Activated CD8-positive, alpha-beta memory T cell treated with anti-CD3 and anti-CD28 coated beads, Interleukin-2, amount 50 U/mL, for 4 hours (primary cell): ENCODE results near the gene SNRNP27.

Experiments
- DNase-seq: peaks from one replicate; pipeline ENCODE4 v3.0.0-alpha.2; 2020

SNRNP27 gene

DNA sequence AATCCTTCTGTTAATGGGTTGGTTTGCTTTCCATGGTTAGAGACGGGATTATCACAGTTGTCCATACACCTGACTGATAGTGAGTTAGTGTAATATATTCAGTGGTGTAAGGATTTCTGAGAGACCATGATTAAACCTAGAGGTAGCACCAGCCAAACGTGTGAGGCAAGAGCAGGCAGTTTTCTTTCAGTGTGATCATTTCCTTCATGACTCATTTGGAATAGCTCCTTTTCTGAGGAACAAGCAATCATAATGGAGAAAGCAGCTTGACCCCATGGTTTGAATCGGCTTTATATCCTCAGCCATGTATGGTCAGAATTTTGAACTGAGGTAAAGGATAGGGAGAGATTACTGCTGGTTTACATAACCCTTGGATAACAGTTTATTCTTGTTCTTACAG, 24.1 kb downstream of the SNRNP27 start:
- DNase-seq = no peak

DNA sequence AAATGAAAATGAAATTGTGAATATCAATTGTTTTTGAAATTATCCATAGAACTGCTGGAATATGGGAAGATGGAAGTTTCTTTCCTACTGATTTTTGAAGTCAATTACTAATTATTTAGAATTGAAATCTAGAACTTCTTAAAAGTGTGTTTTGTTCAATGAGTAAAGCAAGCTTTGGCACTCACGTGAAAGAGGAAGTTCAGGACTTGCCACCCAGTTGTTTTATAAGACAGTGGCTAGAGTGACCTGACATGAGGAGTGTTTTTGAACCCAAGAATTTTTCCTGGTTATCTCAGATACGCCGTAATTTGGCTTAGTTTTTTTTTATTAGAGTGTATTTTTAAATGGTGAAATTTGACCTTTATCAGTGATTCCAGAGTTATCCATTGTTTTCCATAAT, 24.6 kb downstream of the SNRNP27 start:
- DNase-seq = no peak

DNA sequence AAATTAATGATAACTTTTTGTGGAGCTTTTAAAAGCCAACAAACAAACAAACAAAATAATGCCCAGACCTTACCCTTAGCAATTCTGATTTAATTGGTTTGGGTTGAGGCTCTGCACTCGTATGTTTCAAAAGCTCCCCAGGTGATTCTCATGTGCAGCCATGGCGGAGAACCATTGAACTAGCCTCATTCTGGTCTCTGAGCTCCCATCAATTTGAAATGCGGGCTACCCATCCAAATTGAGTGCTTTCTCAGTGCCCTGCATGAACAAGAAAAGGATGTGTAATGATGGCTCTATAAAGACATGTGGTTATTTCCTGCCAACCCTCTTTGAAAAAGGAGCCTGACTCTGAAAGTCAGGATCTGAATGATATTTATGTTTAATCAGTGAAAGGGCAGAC, 29.4 kb downstream of the SNRNP27 start:
- DNase-seq = no peak

DNA sequence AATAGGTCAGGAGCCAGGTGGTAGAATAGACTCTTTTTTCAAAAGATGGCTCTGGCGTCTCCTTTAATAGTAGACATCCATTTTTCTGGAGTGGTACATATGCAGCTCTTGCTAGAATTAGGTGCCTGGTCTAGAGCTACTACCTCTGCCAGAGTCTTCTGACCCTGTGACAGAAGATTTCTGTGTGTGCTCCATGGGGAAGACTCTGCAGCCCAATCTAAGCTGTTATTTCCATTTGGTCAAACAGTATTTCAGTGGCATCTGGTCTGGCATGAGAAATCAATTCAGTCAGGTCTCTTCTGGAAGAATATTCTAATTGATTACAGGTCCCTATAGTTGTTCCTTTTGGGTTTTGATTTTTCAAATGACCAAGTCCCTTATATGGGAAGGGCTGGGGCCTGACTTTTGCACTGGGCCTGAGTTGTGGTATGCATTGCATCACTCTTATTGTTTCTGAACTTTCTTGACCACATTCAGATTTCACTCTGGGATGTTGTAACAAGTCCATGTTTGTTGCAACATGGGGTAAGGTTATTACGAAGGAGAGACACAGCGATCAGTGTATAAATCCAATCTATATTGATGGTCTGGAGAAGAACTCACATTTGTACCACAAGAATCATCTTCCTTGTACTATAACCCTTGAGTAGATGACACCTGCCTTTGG, 33.2 kb downstream of the SNRNP27 start:
- DNase-seq = no peak

DNA sequence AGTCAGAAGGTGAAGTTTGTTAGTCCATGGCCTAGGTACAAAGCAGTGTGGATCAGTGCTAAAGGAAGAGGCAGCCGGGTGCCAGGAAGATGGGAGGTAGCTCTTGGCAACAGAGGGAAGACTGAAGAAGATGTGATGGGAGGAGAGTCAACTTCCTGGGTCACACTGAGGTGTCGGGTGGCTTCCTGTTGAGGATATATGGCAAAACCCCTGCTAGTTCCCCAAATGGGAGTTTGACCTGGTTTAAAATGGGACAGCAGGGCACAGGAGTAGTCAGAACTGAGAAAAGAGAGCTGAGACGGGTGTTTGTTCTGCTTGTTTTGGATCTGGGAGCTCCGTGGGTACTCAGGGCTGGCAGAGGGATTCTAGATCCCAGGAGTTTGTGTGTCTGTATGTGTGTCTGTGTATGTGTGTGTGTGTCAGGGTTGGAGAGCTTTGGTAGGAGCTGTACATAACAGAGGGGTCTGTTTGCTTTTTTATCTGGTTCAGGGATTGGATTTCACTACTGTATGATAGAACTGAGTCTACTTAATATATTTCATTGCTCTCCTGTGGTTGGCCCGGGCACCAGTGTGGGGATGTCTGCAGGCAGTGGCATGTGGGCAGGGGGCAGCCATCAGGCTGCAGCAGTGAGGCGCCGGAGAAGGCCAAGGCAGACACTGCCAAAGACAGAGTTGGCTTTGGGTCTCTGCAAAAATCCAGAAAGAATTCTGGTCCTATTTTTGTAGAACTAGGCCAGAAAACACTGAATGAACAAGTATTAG, 38.3 kb downstream of the SNRNP27 start:
- DNase-seq = no peak

DNA sequence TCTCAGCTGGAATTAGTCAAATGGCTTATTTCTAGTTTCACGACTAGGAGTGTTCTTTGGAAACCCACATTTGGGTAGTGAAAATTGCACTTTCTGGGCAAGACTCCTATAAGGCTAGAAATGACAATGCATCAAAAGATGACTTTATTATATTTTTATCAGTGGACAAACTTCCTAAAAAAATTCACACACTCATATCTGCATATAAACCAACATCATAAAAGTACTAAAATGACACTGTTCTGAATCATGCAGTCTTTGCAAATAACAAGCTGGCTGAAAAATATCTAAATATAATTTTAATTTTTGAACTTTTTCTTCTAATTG, 38.8 kb downstream of the SNRNP27 start:
- DNase-seq = no peak

DNA sequence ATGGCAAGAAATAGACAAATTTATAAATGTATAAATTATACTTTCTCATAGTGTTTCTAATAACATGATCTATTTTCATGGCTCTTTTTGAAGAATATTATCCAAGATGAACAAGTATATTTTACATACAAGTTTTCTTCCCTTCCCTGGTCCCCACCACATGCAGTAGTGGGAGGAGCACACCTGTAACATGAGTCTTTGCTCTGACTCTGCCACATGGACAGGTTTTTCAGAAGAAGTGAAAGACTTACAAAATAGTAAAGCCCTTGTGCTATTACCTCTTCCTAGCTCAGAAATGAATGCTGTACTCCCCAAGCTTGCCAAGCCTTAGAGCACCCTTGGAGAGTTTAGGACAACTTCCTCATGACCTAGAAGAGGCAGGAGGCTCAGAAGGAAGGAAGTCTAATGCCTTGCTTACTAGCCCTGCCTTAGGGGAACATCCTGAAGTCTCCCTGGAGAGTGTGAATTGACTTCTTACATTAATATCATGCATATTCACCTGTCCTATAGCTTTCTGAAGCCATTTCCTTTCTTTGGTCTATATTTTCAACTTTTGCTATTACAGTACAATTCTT, 39.6 kb downstream of the SNRNP27 start:
- no peak for DNase-seq

DNA sequence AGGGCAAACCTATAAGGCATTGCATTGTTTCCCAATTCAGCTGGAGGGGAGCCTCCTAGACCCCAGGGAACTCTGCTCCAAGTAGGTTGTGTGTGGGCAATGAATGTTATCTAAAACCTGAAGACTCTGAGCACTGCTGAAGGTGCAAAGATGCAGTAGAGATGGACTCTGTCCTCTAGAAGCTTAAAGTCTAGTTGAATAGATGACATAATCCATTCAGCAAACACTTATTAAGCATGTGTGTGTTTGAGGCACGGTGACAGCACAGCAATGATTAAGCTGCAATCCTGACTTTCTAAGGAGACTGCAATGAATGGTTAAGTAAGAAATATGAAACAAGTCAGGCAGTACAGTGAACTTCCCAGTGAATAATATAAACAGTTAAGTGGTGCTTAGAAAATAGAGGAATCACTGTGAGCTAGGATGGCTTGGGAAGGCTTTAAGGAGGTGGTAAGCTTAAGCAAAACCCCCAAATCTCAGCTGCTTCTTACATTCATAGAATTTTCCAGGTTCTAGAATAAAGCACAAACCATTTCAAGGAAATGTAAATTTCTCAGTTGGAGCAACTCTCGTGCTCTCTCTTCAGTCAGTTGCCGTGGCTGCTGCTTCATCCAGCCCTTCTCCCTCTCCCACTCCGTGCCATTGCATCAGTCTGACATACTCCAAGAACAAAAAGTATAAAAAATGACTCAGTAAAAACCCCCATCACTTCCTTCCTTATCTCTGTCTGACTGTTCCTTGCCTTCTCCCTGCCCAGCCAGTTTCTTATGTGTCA, 40.3 kb downstream of the SNRNP27 start:
- DNase-seq = no peak

DNA sequence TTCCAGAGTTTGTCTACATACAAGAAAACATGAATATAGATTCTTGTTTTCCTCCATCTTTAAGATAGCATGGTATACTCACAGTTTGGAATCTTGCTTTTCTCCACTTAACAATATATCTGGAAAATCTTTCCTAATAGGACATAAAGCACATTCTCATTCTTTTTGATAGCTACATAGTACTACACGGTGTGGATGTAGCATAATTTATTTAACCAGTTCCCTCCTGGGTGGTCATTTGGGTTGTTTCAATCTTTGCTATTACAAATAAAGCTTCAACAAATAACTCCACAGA, 40.8 kb downstream of the SNRNP27 start:
- no peak for DNase-seq

DNA sequence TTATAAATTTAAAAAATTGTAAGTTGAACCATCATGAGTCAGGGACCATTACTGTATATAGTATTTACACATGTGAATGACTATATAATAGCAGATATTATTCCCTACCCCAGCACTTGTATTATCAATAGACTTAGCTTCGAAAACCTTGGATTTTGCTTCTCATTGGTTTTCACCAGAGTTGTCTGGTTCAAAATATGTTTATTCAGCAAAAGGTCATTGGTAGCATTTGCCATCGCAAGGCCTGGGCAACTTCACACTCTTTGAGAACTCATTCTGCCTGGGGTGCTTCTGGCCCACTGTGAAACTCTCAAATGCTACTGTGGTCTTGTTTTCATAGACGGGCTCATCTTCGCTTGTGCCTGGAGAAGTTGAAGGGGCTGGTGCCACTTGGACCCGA, 41.3 kb downstream of the SNRNP27 start:
- DNase-seq = no peak

DNA sequence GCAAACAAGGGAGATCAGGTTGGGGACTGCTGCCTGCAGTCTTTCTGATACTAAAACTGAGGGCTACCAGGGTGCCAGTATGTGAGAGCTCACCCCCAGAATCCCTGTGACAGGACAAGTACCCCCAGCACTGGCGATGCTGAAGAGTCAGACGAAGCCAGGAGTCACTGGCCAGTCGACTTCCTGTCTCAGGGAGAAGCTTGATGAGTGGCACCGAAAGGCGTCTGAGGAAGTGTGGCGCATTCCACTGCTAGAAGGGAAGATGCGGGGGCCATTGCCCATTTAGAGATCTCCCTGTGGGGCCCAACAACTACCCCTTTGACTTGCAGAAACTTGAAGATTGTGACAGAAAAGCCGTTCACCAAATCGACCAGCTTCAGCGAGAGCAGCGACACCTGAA, 43.1 kb downstream of the SNRNP27 start:
- no peak for DNase-seq

DNA sequence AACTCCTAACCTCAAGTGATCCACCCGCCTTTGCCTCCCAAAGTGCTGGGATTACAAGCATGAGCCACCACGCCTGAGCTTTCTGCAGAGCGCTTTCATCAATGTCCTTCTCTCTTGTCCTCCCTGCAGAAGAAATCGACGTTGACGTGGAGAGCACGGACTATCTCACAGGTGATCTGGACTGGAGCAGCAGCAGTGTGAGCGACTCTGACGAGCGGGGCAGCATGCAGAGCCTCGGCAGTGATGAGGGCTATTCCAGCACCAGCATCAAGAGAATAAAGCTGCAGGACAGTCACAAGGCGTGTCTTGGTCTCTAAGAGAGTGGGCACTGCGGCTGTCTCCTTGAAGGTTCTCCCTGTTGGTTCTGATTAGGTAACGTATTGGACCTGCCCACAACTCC, 44.2 kb downstream of the SNRNP27 start:
- no peak for DNase-seq

DNA sequence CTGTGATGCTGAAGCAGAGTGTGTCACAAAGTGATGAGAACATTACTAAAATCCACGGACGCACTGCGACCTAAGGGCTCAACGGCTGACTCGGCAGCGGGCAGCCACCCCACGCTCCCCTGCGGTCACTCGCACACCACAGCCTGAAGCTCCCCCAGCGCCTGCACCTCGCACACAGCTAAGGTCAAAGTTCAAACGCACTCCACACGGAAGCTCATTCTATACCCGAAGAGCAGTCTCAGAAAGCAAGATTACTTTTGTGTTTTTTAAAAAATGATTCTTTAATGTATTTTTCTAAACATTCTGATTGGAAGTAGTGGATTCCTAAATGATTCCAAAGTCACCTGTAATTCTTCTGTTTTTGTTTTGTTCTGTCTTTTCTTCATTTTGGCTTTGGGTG, 46.0 kb downstream of the SNRNP27 start:
- no peak for DNase-seq

DNA sequence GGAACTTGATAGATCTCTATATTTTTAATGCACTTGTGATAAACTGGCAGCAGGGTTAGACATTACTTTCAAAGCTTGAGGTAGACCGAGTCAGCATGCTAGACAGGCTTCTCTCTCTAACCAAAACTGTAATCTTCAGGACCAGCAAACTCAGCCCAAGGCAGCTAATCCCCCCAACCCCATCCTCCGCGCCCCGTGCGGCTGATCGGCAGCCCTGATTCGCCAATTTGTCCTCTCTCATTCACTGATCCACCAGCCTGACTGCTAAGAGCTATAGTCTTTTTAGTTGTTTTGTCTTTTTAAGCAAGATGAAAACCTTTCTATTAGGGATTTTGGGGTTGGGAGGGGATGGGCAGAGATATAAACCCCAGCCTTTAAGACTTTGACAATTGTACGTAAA, 46.9 kb downstream of the SNRNP27 start:
- DNase-seq = no peak

DNA sequence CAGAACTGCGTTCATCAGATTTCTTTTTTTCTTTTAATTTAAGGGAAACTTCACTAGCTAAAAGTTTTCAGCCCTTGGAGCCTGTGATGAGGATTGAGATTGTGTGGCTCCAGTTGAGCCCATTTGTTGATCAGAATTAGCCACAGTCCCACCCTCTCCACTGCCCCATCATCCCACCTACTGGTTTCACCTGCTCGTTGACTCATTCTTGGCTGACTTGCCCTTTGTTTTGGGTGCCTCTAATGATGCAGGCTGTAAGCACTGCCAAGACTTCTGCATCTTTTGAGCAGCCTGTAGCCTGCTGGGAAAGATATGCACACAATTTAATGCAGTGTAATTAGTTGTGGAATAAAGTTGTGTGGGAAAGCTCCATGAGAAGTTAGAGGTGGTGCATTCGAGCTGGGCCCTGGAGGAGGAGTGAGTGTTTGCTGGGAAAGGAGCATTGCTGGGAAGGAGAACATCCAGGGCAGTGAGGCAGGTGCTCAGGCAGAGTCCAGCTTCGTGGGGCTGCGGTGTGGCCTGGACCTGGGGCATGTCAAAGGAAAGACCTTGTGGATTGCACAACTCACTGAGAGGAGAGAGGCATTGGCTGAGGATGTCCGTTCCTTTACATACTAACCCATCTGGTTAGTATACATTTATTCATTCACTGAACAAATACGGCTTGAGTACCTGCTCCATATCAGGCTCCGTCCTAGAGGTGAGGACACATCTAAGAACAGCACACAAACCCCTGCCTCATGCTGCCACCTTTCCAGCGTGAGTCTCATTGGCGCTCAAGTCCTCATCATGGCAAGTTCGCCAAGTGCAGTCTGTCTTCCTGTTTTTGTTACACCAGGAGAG, 49.5 kb downstream of the SNRNP27 start:
- no peak for DNase-seq

DNA sequence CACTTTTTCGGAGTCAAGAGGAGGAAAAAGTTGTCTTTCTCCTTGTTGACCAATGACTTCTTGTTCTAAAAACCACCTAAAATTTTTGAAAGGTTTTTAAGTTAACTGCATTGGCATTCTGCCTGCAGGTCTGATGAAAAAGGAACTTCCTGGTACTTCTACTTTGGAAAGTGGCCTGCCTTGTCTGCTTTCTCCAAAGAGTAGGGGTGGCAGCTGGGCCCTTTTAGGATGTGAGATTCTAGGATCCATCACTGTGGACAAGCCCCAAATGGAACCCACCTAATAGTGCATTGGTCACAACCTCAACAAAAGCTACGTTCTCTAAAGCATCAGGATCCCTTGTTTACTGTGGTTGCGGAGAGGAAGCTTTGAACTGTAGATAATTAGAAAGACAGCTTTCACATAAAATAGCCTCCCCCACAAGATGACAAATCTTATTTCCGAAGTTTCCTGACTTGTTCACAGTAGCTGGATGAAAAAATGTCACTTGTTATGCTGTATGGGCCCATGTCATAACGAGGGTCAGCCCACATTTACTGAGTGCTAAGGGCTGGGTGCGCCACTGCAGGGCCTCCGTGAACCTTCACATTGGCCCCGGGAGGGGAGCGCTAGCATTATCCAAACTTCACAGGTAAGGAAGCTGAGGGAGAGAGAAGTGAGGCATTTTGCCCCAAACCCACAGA, 50.2 kb downstream of the SNRNP27 start:
- no peak for DNase-seq

DNA sequence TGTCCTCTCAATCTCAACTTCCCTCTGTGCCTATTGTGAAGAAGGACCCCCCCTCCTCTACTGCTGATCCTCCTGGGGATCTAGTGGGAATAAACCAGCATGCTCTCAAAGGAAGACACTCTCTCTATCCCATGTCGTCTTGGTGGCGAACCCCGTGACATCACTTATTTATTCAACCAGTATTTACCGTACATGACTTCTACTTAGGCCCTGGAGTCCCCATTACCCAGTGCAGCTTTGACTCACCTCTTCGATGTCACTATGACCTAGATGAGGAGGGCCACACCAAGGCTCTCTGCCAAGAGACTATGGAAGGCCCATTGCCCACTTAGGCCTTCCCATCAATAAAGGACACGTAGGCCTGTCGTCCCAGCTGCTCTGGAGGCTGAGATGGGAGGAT, 51.0 kb downstream of the SNRNP27 start:
- DNase-seq = no peak

DNA sequence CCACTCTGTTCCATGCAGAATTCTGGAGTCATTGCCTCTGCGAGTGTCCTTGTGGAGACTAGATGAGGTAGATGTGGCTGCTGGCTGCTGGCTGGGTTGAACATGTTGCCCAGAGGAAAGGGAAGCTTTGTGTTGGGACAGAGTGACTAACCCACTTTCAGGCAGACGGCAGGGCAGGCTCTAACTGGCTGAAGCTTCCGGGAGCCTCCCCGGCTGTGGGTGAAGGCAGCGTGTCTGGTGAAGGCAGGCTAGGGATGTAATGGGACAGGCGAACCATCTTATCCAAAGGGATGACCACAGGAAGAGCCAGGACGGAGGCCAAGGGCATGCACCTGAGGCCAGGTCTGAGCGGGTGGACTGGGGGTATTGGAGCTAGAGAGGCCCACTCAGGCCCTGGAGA, 51.7 kb downstream of the SNRNP27 start:
- no peak for DNase-seq

DNA sequence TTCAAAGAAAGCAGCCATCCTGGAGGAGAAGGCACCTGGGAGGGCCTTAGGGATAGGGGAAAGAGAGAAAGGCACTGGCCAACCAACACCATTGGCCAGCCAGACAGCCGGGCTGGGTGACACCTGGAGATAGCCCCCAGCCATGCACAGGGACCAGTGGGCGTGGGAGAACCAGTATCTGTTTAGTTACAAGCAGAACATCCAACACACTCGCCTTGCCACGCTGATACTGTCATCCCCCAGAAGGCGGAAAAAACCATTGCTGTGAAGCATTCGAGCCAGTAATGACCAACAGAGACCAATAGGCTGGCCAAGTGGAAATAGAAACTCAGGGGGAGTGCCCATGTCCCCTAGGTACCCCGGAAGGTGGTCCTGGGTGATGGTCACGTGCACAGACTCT, 52.2 kb downstream of the SNRNP27 start:
- no peak for DNase-seq

DNA sequence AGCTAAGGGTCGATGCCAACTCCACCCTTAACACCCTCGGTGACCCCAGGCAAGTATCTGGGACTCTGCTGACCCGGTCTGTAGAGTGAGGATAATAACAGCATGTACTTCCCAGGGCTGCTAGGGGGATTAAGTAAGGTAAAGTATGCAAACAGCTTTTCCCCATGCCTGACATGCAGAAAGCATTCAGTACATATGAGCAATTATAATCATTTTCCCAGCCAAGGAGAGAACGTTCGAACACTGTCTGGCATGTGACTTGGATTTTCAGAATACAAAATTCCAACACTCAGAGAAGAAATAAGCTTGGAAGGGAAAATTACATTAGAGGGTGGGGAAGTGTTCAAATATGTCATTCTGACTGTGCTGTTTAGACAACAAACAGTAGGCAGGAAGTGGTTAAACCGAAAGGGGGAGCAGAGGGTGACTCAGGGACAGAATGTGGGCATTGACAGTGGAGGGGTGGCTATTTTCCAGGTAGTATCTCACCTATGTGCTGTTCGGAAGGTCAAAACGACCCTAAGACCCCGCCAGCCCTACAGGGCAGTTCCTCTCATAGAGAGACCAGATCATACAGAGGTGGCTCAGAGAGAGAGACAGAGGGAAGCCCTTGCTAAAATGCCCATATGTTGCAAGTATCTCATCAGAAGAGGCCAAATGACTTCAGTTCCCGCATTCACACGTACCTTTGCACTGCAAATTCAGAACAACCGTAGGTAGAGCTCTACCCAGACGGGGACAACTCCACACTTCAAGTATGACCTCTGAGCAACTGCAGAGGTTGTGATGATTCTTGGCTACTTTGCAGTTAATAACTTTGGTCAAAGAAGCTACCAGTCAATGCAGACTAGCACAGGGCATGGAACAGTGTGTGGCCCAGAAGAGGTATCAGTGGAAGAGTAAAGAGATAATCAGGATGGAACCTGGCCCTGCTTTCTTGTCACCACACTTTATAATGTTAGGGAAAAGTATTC, 52.9 kb downstream of the SNRNP27 start:
- peak; percentile 51 for DNase-seq

DNA sequence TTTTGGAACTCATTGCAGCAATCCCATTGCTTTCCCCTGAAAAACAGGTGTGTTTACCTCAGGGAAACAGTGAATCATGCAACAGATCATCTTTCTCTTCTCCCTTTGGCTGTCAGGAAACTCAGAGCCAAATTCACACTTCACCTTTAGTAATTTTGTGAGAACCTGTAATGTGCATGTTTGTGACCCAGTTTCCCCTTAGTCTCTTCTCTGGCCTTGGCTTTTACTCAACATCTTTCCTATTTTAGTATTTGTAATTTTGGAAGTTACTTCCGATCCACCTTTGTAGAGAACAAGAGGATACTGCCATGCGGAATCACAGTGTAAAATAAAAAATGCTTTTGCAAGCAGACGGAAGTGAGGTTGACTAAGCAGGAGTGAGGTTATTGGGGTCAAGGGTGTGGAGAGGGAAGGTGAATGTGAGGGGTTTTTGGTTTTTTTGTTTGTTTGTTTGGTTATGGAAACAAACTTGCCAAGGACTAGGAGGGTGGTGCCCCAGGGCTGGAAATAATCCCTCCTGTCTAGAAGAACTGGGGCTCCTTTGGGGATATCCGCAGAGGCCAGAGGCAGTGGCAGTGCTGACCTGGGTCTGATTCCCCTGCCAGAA, 53.7 kb downstream of the SNRNP27 start:
- no peak for DNase-seq
